MM.1S (cell line): ENCODE measurements around the gene FRAT2.

Experiments
- DNase-seq: peaks from one replicate; pipeline ENCODE4 v3.0.0-alpha.2; 2015
- H2AFZ ChIP-seq: fragments of 300-600 bp; sonication (generic); 2 replicates; pipeline ENCODE4 v1.6.0; 2016; ENCODE audit warnings: antibody characterized with exemption, low read length
- H3F3A ChIP-seq: fragments of 300-600 bp; sonication (generic); 2 replicates; pipeline ENCODE4 v1.6.1; 2016; ENCODE audit warnings: mild to moderate bottlenecking, antibody characterized with exemption, low read length, moderate library complexity, mixed read lengths; ENCODE audit not compliant: insufficient read depth
- H3K27ac ChIP-seq: fragments of 300-600 bp; sonication (generic); 2 replicates; pipeline ENCODE4 v1.5.1; 2016; ENCODE audit warnings: mild to moderate bottlenecking, low read length
- H3K27me3 ChIP-seq: fragments of 300-600 bp; sonication (generic); replicated peaks from 2 replicates; pipeline ENCODE4 v1.6.0; 2016; ENCODE audit warnings: low read length; ENCODE audit not compliant: insufficient read depth
- H3K36me3 ChIP-seq: fragments of 300-600 bp; sonication (generic); replicated peaks from 2 replicates; pipeline ENCODE4 v1.6.1; 2016; ENCODE audit warnings: mild to moderate bottlenecking, low read length, mixed read lengths; ENCODE audit not compliant: insufficient read depth
- H3K4me1 ChIP-seq: fragments of 300-600 bp; sonication (generic); 2 replicates; pipeline ENCODE4 v1.6.1; 2016; ENCODE audit warnings: low read length, mixed read lengths
- H3K4me2 ChIP-seq: fragments of 300-600 bp; sonication (generic); 2 replicates; pipeline ENCODE4 v1.6.0; 2016; ENCODE audit warnings: low read depth, low read length
- H3K4me3 ChIP-seq: fragments of 300-600 bp; sonication (generic); 2 replicates; pipeline ENCODE4 v1.5.1; 2016; ENCODE audit warnings: low read length, mixed read lengths
- H3K79me2 ChIP-seq: fragments of 300-600 bp; sonication (generic); 2 replicates; pipeline ENCODE4 v1.6.1; 2016; ENCODE audit warnings: mixed run types, low read length, mixed read lengths
- H3K9ac ChIP-seq: fragments of 300-600 bp; sonication (generic); 2 replicates; pipeline ENCODE4 v1.6.1; 2016; ENCODE audit warnings: low read length, mixed read lengths
- H3K9me2 ChIP-seq: fragments of 300-600 bp; sonication (generic); replicated peaks from 2 replicates; pipeline ENCODE4 v1.6.1; 2016; ENCODE audit warnings: mild to moderate bottlenecking, low read length, mixed read lengths; ENCODE audit not compliant: insufficient read depth
- H3K9me3 ChIP-seq: fragments of 300-600 bp; sonication (generic); replicated peaks from 2 replicates; pipeline ENCODE4 v1.6.1; 2016; ENCODE audit warnings: mild to moderate bottlenecking, low read length, mixed read lengths; ENCODE audit not compliant: insufficient read depth
- H4K20me1 ChIP-seq: fragments of 300-600 bp; sonication (generic); 2 replicates; pipeline ENCODE4 v1.6.1; 2016; ENCODE audit warnings: mild to moderate bottlenecking, low read length, moderate library complexity, mixed read lengths; ENCODE audit not compliant: insufficient read depth
- CTCF ChIP-seq: fragments of 300-600 bp; sonication (generic); IDR thresholded peaks from 2 replicates; pipeline ENCODE4 v1.5.1; 2016; ENCODE audit warnings: antibody characterized with exemption, low read length, mixed read lengths
- EZH2 ChIP-seq: fragments of 300-600 bp; sonication (generic); optimal IDR thresholded peaks from 2 replicates; pipeline ENCODE3; 2017; ENCODE audit warnings: low read depth, mild to moderate bottlenecking, antibody characterized with exemption, low read length, mixed read lengths
- EZH2phosphoT487 ChIP-seq: fragments of 300-600 bp; sonication (generic); IDR thresholded peaks from 2 replicates; pipeline ENCODE4 v1.6.1; 2018; ENCODE audit warnings: antibody characterized with exemption, low read length

The FRAT2 gene

DNA sequence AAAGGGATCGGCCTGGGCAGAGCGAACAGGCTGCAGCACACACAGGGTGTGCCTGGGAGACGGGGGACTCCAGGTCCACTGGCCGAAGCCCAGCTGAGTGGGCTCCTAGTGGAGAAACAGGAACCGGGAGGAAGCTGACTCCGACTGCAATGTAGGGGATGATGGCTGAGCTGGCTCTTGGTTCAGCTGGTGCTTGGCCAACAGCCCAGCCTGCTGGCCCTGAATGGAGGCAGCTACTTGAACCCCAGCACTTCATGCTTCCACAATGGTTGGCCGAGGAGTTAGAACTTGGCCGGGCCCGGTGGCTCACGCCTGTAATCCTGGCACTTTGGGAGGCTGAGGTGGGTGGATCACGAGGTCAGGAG is 27.0 kb upstream of the FRAT2 start:
- TF ChIP-seq CTCF (no peak), EZH2 (no peak), EZH2phosphoT487 (no peak)
- Histone ChIP-seq H3K27me3 (no peaks in the 10 kb centered on the region), H3K9me3 (no peaks in the 10 kb centered on the region), H3K4me1 (no peaks in the 10 kb centered on the region), H3K4me3 (no peak overlapping the region), H3F3A (no peaks in the 10 kb centered on the region), H3K9ac (no peak overlapping the region), H3K4me2 (no peak overlapping the region), H3K36me3 (no peaks in the 10 kb centered on the region), H4K20me1 (no peaks in the 10 kb centered on the region), H3K79me2 (no peaks in the 10 kb centered on the region), H3K27ac (no peak overlapping the region), H2AFZ (no peak overlapping the region), H3K9me2 (no peaks in the 10 kb centered on the region)
- DNase-seq = no peak

GRCh38 chr10:97360705-97361536 is 26.4 kb upstream of the FRAT2 start:
- no peaks in the 10 kb centered on the region for H3K36me3 ChIP-seq
- no peak overlapping the region for H3K4me3 ChIP-seq
- no peak for TF ChIP-seq CTCF
- no peak for TF ChIP-seq EZH2
- TF ChIP-seq EZH2phosphoT487 = no peak
- no peak overlapping the region for H3K4me2 ChIP-seq
- no peaks in the 10 kb centered on the region for H4K20me1 ChIP-seq
- H2AFZ ChIP-seq = no peak overlapping the region
- no peaks in the 10 kb centered on the region for H3K4me1 ChIP-seq
- H3K27me3 ChIP-seq = no peaks in the 10 kb centered on the region
- no peaks in the 10 kb centered on the region for H3K9me2 ChIP-seq
- H3K9me3 ChIP-seq = no peaks in the 10 kb centered on the region
- no peaks in the 10 kb centered on the region for H3F3A ChIP-seq
- no peaks in the 10 kb centered on the region for H3K79me2 ChIP-seq
- no peak overlapping the region for H3K9ac ChIP-seq
- no peak overlapping the region for H3K27ac ChIP-seq
- DNase-seq = no peak

DNA sequence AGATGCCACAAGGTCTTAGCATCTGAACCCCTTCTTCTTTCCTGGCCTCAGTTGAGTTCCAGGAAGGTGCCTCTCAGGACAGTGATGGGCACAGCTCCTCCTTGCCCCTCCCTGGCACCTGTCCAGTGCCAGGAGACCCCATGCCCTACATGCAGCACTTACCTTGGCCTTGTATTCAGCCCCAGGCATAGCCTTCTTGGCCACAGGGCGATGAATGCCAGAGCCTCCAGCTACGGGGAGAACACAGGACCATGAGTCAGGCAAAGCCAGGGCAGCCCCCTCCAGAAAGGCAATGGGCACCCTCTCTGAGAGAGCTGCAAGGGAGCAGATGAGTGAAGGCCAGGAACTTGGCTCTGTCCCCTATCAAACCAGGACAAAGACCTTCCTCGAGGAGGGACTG is 24.3 kb upstream of the FRAT2 start:
- no peak overlapping the region for H3K4me2 ChIP-seq
- no peaks in the 10 kb centered on the region for H3F3A ChIP-seq
- H3K27ac ChIP-seq = no peak overlapping the region
- H3K9ac ChIP-seq = no peak overlapping the region
- H2AFZ ChIP-seq = no peak overlapping the region
- TF ChIP-seq EZH2phosphoT487 = no peak
- no peak for TF ChIP-seq CTCF
- TF ChIP-seq EZH2 = no peak
- H3K9me2 ChIP-seq = no peaks in the 10 kb centered on the region
- no peak overlapping the region for H3K4me3 ChIP-seq
- no peaks in the 10 kb centered on the region for H4K20me1 ChIP-seq
- no peaks in the 10 kb centered on the region for H3K4me1 ChIP-seq
- H3K9me3 ChIP-seq = no peaks in the 10 kb centered on the region
- no peaks in the 10 kb centered on the region for H3K36me3 ChIP-seq
- no peaks in the 10 kb centered on the region for H3K27me3 ChIP-seq
- H3K79me2 ChIP-seq = no peaks in the 10 kb centered on the region
- DNase-seq = no peak
